Measurements from ENCODE around the gene FIGNL1.

The FIGNL1 gene, protein sequence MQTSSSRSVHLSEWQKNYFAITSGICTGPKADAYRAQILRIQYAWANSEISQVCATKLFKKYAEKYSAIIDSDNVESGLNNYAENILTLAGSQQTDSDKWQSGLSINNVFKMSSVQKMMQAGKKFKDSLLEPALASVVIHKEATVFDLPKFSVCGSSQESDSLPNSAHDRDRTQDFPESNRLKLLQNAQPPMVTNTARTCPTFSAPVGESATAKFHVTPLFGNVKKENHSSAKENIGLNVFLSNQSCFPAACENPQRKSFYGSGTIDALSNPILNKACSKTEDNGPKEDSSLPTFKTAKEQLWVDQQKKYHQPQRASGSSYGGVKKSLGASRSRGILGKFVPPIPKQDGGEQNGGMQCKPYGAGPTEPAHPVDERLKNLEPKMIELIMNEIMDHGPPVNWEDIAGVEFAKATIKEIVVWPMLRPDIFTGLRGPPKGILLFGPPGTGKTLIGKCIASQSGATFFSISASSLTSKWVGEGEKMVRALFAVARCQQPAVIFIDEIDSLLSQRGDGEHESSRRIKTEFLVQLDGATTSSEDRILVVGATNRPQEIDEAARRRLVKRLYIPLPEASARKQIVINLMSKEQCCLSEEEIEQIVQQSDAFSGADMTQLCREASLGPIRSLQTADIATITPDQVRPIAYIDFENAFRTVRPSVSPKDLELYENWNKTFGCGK

DNA sequence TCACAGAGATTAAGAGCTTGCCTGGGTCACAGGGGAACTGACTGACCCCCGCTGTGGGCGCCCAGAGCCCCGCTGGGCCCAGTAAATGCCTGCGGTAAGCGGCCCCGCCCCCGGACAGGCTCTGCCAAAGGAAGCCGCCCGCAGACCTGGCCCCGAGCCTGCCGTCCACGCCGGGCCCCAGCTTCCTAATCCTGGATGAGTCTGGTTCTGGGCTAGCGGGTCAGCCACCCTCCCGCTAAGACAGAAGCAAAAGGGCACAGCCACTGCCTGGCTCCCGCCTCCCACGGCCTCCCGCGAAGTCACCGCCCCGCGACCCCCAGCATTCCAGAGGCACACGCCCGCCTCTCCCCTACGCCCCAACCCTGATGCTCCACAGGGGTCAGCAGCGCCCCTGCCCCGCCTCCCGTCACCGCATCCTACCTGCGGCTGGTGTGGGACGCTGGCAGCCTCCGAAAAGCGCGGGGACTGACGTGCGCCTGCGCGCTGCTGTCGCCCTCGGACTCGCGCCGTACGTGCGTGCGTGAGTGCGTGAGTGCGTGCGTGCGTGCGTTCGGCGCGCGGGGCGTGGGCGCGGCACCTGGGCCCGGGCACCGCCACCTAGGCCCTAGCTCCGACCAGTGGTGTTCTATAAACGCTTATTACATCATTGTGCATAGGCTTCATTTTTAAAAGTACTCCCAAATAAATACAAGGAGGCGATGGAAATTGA lies at the start of gene FIGNL1:
TSS of gene FIGNL1 (minus strand) at position 470 of the 709 bp plus-strand sequence. CDS start 3,063 bp downstream, outside the sequence.
- peak; percentile 75 for DNase-seq

DNA sequence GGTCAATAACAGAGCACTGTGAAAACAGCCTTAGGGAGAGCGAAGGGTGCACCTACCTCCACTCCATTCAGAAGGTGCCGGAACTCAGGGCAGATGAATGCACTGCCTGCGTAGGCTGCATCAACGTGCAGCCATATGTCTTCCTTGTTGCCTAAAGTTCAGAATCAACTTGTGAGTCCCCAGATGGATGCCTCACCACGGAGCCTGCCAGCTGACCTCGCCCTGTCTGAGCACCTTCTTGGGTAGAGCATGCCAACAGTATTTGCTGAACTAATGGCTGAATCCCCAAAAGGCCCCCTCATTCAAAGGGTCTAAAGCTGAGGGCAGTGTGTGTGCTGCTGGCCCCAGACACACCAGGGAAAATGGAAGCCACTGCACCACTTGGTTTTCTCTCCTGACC lies 48.9 kb upstream of the FIGNL1 start:
- DNase-seq: no peak

DNA sequence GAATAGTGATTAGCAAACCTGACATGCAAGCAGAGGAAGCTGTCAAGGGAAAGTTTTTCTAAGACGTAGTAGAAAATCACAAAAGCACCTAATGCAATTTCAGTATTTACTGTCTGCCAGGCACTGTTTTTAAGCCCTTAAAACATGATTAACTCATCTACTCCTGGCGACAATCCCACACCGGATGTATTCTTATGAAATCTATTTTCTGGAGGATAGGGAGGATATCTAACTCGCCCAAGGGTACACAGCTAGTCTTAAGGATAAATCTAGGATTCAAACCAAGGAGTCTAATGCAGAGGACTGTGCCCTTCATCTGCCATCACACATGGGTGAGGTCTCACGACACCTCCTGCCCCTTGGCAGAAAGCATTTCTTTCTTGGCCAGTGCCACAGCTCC lies 47.8 kb upstream of the FIGNL1 start:
- DNase-seq: no peak

DNA sequence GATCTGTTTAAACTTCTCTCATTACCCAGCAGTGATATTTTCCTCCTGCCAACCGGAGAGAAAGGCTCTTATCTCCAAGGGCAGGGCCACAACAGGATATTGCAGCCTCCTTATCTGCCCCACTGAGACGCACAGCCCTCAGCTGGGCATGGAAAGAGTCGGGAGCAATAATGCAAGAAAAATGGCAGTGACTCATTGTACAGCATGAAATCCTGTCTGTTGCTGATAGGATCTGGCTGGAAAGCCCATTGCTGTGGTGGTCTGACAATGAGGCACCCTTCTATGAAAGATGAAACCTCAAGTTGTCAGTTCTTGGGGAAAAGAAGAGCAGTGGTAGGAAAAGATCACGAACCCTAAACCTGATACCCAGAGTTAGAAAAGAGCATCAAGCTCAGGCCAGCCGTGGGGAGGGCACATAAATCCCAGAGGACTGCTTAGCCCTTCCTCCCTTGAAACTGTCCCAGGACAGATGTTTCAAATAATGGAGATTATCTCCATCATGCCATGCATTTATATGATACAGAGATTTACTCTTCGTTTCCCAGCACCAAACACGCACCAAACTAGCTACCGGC lies 47.0 kb upstream of the FIGNL1 start:
- DNase-seq: no peak

DNA sequence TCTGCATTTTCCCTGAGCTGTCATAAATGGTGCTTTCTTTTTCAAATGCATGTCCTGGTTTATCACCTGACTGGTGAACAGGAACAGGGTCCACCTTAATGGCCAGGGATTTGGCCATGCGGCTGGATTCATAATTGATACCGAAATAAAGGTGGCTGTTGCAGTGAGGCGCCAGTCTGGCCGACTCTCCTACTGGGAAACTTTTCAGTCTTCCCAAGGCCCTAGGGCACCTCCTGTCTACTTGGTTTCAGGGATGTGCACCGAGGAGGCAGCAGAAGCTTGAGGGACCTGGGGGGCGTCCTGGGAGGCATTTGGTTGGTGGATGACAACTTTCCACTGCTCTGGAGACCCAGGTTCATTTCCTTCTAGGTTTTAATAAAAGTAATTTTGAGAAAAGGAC lies 46.4 kb upstream of the FIGNL1 start:
- DNase-seq: no peak

DNA sequence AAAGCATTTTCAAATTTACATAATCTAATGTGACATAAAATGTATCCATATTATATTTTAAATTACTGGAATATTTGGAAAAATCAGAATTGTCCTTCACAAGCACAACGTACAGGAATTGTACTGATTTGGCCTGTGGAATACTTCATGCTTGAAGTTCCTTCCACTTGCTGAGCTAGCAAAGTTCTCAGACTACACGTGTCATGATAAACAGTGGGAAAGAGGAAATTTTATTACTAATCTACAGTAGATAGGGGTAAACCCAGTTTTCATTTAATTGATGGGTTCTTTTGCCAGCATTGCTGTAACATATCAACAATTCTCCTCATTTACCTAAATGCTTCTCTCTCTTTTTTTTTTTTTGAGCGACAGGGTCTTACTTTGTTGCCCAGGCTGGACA lies 45.6 kb upstream of the FIGNL1 start:
- DNase-seq: no peak

DNA sequence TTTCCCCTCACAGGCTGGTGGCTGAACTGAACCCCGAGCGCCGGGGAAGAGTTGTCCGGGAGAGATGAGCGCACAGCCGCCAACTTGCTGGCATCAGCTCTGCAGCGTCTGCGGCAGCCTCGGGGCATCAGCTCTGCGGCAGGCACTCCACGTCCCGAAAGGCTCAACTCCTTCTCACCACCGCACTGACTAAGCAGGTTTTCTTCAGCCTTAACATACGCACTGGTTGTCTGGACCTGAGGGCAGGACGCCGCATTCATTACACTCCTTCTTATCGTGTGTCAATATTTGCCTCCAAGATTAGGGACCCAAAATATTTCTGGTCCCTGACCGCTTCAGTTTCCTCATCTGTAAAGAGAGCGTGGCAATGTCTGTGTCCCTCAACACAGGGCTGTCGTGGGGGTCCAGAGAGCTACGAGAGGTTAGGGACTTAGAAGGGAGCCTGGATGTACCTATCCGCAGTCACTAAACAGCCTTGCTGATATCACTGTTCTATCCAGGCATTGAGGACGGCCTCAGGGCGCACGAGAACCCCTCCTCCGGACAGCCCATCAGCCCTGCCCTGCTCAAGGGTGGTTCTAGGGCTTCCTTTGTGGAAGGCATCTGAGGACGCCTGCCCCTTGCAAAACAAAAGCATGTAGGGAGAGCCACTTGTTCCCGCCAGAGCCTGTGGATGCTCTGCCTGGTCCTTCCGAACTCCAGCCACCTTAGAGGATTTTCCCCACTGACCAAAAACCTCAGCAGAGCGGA lies 42.8 kb upstream of the FIGNL1 start:
- no peak for DNase-seq

DNA sequence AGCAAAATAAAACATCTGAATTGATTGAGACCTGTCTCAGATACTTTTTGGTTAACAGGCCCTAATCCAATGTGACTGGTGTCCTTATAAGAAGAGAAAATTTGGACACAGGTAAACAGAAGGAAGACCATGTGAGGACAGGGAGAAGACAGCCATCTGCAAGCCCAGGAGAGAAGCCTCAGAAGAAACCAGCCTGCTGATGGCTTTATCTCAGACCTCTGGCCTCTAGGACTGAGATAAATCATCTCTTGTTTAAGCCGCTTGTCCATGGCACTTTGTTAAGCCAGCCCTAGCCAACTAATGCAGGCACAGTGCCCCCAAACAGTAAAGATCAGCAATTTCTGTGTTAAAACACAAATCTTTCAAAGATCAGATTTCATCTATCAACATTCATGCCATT lies 41.8 kb upstream of the FIGNL1 start:
- no peak for DNase-seq

DNA sequence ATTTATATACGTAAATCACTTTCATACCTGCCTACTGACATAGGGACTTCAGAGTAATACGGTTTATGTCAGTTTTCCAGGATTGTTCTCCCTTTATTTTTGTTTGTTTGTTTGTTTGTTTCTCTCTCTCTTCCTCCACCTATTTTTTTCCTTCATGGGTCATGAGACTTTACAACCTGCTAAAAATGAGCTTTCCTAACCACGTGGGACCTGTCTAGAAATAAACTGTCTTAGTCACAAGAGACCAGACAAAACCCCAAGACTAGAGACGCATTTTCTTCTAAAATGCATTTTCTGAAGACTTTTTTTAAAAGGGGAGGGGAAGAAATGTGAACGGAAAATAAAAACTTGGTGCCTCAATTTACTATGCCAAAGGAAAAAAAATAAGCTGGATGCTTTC lies 41.1 kb upstream of the FIGNL1 start:
- no peak for DNase-seq

DNA sequence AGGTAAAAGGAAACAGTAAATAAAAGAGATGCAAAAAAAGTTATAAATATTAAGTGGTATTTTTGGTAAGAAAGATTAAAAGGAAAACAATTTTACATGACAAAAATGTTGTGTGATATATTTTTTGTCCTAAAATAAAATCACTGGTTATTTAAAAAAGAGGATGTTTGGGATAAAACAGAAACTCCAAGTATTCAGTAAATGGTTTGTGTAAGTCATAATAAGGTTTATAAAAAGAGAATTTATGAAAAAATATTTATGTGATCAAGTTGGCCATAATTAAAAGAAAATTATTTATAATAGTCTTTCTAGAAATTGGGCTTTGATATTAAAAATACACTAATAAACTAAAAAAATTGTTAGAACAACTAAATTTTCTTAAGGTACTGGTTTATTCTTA lies 38.2 kb upstream of the FIGNL1 start:
- DNase-seq: no peak

DNA sequence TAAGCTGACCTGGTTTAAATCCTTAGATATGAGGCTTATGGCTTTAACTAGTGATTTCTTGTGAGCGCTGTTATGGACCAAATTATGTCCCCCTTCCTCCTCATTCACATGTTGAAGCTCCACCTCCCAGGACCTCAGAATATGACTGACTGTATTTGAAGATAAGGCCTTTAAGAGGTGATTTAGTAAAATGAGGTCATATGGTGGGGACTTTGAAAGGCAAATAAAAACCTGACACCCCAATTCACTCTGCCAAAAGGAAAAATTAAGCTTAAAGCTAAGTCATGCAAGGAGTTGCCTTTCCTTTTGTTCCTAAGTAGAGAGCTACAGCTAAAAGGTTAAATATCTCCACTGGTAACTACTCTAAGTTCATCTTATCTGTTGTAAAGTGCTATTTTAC lies 36.4 kb upstream of the FIGNL1 start:
- DNase-seq: no peak

DNA sequence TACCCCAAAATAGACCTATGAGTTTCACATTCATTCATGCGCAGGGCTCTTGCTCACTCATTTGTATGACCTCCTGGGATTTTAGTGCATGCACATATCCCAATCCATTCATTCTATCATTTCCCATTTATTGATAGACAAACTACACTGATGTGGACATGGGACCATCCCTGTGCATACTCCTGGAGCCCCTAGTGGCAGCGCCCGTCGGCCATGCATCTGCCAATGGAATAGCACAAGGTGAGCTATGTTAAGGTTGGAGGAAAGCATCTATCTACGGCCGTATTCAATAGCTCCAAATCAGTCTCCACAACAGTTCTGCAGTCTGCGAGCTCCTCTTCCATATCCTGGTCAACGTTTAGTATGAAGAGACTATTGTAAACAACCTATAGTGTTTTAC lies 31.7 kb upstream of the FIGNL1 start:
- DNase-seq: no peak

DNA sequence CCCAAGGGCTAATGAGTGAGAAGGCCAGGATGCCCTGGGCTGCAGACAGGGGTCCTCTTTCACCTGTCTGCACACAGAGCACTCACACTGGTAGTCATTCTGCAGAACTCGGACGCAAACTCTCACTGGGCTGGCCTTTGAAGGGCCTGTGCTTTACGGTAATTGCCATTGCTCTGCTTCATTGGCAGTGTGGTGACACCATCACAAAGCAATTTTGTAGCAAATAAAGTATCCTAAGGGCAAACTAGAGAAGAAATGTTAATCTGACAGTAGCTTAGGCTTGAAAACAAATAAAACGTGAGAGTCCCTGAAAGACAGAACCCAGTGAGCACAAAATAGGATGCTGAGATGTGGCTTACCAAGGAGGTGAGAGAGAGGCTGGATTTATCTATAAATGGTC lies 30.6 kb upstream of the FIGNL1 start:
- DNase-seq: no peak

DNA sequence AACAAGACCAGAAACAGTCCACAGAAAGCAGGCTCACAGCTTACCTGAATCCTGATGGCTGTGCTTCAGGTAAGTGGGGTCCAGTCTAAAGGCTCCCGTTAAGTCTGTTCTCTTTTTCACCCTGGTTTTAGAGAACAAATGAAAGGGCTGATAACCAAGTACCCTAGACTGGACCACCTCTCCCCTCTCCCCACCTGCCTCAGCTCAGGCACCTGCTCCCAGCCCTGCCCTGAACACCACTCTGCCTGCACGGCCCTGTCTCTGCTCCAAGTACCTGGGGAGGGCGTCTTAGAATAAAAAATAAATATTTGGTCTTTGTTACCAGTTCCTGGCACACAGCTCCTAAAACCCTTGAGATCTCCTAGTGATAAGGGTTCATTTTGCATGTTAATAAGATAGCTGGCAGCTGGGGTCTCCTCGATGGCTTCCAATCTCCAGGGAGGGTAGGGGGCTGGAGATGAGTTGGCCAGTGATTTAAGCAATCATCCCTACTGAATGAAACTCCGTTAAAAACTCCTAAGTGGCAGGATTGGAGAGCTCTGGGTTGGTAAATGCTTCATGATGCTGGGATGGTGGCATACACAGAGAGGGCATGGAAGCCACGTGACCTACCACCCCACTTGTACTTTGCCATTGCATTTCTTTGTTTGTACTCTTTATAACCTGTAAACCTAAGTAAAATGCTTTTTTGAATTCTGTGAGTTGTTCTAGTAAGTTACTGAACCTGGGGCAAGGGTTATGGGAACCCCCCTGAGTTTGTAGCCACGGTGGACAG lies 29.8 kb upstream of the FIGNL1 start:
- no peak for DNase-seq

DNA sequence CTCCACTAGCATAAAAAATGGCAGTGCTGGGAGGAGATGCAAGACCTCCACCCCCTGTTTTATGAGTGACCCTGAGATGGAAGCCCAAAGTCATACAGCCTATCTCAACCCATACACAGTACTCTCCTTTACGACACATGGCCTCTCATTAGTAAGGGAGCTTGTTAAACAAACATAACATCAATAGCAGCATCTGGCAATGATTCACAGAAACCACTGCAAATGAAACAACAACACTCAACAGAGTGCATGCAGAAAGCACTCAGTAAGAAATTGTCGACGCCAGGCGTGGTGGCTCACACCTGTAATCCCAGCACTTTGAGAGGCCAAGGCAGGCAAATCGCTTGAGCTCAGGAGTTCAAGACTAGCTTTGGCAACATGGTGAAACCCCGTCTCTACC lies 27.5 kb upstream of the FIGNL1 start:
- no peak for DNase-seq

DNA sequence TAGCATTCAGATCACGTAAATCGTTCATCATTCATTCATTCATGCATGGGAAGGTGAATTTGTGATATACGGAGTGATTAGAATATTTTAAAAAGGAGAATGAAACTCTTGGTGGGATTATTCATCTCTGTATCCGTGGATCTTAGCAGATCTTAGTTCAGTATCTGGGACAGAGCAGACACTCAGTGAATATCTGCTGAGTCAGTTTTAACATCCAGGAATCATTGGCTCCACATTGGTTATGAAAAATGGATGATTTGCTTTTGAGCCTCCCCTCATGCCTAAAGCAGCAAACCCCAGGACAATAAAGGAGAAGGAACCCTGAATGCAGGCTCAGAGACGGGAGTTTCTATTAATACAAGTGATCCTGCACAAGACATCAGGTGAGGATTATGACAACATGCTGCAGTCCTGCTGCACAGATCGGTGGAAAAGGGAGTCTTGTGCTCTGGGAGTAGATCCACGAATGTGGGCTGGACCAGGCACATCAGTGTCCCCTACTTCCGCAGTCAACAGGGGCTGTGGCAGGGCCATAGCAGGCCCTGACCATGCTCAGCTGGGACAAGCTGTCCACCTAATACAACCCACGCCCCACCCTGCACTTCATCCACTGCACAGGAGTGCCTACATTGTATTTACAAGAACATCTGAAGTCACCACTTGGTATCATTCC lies 26.9 kb upstream of the FIGNL1 start:
- no peak for DNase-seq

DNA sequence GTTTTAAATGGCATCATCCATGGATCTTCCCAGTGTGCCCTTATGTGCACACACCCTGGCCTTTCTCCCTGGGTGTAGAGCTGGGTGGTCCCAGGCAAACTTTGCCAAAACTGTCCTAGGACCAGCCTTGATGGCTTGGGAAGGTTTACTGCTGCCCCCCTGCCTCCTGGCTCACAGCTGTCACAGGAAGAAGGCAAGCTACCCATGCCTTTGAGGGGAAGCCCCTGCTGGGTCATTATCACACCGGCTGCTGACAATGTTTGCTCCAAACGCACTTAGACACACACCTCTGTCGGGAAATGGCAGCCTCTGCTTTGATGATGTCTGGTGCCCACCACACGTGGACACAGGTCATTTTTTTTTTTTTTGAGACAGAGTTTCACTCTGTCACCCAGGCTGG lies 25.2 kb upstream of the FIGNL1 start:
- no peak for DNase-seq

DNA sequence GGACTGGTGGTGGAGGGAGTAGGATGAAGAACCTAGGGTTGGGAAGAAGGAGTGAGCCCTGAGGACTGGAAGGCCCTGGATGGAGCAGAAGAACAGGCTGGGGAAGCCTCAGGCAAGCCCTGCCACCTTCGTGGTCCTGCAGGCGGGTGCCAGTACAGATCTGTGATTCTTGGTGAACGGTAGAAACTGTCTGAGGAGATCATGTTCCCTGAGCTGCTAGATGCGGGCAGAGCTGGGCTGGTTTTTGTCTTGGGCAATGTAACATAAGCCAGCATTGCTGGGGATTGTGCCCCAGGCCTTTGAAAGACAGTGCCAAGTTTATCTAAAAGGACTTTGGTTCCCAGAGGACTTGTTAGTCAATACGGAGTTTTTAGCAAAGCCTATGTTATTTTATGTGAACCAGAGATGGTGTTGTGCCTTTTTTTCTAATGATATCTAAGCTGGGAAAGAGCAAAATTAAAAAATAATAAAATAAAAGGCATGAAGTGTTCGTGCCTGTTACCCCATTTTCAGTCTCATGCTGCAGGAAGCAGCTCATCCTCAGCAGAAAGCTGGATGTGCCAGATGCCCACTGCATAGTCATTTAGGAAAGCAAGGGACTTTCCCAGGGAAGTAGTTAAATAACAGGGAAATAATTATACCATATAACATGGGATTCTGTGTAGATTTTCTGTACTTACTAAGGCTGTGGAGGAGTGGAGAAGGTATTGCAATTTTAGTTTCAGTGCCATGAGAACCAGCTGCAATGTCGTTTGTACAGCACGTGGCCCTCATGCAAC lies 24.4 kb upstream of the FIGNL1 start:
- DNase-seq: no peak

DNA sequence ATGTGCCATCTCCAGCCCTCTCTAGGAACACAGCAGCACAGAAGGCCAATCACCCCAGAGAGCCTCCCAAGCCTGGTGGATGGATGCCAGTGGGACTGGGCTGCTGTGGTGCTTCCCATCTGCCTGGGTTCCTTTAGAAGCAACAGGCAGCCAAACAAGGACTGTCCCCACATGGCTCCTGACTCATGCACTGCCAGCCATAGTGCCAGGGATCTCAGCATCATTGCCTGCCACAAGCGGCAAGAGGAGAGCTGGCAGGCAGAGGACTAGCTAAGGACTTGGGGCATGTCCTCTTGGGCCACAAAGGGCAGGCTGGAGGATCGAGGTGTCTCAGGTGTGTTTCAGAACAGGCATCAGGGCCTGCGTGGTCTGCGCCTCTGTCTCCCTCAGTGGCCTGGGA lies 23.4 kb upstream of the FIGNL1 start:
- DNase-seq: no peak

DNA sequence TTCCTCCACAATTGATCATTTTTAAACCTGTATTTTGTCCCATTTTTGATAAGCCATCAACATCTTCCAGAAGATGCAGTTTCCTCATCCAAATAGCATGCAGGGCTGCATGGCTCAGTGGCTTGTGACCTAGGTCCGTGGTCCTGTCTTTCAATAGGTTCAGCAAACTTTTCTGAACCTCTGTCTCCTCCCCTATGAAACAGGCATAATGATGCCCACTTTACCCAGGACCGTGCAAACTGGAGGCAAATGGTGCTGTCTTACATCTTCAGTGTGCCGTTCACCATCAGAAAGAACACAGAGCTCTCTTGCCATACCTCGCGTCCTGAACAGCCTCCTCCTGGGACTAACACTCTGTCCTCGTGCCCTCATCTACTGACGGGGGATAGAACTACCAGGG lies 22.3 kb upstream of the FIGNL1 start:
- DNase-seq: no peak

DNA sequence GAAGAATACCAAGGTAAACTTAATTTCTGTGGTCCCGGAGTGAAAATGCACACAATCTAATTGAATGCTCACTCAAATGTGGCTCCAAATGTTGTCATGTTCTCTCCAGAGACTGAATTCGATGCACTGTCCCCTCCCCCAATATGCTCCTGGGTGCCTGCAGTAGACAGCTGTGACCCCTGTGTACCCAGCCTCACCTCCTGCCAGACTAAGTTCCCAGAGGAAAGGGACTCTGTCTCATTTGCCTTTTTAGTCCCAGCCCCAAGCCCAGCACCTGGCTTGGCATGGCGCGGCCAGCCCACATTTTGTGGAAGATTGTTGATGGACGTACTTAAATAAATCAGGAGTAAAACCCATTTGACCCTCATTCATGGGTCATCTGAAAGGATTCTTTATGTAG lies 21.8 kb upstream of the FIGNL1 start:
- no peak for DNase-seq

Data from CD4-positive, alpha-beta T cell treated with Interleukin-17A for 1 hour (primary cell).